Cardiac septum (tissue), 1 donor: Measurements from ENCODE around the gene LUC7L. TPM values are rescaled to one million over a fixed set of nuclear protein-coding genes. Genes with fewer than 3 reads are reported as not detected.
"Not testable (repeated sequence)": the region's sequence is repeated elsewhere in the genome, so short reads cannot be mapped to it uniquely, and the experiment has no call there.

Experiments used
- DNase-seq: peaks from one replicate; pipeline ENCODE4 v3.0.0-alpha.2; 2020; ENCODE audit warnings: low spot score
- intact Hi-C: fragments of 100-400 bp; cut with DNase I; formaldehyde crosslinking; loops from one replicate; pipeline ENCODE4 v1.14.0; 2022
- long read RNA-seq: library from polyadenylated mRNA; unstranded; transcript quantifications from one replicate; pipeline ENCODE4 v2.0.0, GENCODE V29; 2021
- total RNA-seq: library from RNA; stranded (reverse); fragmentation: NEBNext Ultra II Directional; extraction: Animal tissue kit (Norgen Biotek cat#: 25700); gene quantifications from one replicate; pipeline ENCODE4 v1.2.1, GENCODE V29; 2021
- donor health status: DM: no; HTN: no; CAD: no.

The LUC7L gene
- 30.9 TPM for total RNA-seq
- long read RNA-seq, partial matches to known transcripts, result 5 of 15 reads
- long read RNA-seq, other reads (novel, unspliced or antisense), result 6 of 15 reads

GRCh38 chr16:228852-229730 lies at the start of gene LUC7L:
Gene LUC7L, minus strand, starts transcription at chr16:229449. Its CDS starts 110 bp downstream, at chr16:229339.
- intact Hi-C loops, result loop anchor here (2.0 kb wide), 1 partner anchor 124 kb away; the partner anchor contains the start of gene AXIN1
- DNase-seq, result peak; percentile 95

GRCh38 chr16:278863-279366 lies 49.7 kb upstream of the LUC7L start:
- DNase-seq, result no peak
- intact Hi-C loops, result no loop called here

GRCh38 chr16:276426-277077 lies 47.3 kb upstream of the LUC7L start:
- no peak for DNase-seq
- intact Hi-C loops, result no loop called here

- intact Hi-C loops, result no loop called here
- DNase-seq, result no peak
Observed at GRCh38 chr16:275786-276232, 46.6 kb upstream of the LUC7L start, which contains the start of gene RGS11. Gene RGS11, minus strand, starts transcription at chr16:275944. Its CDS starts 33 bp downstream, at chr16:275911.

GRCh38 chr16:275041-275641 lies 45.9 kb upstream of the LUC7L start:
- no peak for DNase-seq
- intact Hi-C loops, result no loop called here

- intact Hi-C loops, result no loop called here
Observed at GRCh38 chr16:273547-274421, 44.5 kb upstream of the LUC7L start.

GRCh38 chr16:272633-273546 lies 43.6 kb upstream of the LUC7L start:
- intact Hi-C loops, result no loop called here
- DNase-seq, result no peak

More at GRCh38 chr16:273547-274421, 44.5 kb upstream of the LUC7L start:
- no peak for DNase-seq

- intact Hi-C loops, result no loop called here
- no peak for DNase-seq
Observed at GRCh38 chr16:270381-271255, 41.4 kb upstream of the LUC7L start.

GRCh38 chr16:269061-269796 lies 40.0 kb upstream of the LUC7L start:
- intact Hi-C loops, result no loop called here
- no peak for DNase-seq

GRCh38 chr16:268141-269053 lies 39.1 kb upstream of the LUC7L start:
- intact Hi-C loops, result no loop called here
- no peak for DNase-seq

GRCh38 chr16:267562-267961 lies 38.3 kb upstream of the LUC7L start:
- intact Hi-C loops, DNase-seq: not testable (repeated sequence)

- intact Hi-C loops, result no loop called here
- DNase-seq, result no peak
Observed at GRCh38 chr16:266258-267164, 37.3 kb upstream of the LUC7L start.

GRCh38 chr16:265711-266110 lies 36.5 kb upstream of the LUC7L start:
- no peak for DNase-seq
- intact Hi-C loops, result no loop called here

GRCh38 chr16:265002-265529 lies 35.8 kb upstream of the LUC7L start:
- intact Hi-C loops, result no loop called here
- no peak for DNase-seq
